Tibial nerve (tissue), 4 donors: ENCODE measurements around the gene FNDC3B.

Source experiments
- EP300 ChIP-seq, 2 donors: sonication (generic); formaldehyde crosslinking; IDR thresholded peaks; one replicate each; pipeline ENCODE4 v1.6.1; 2017; ENCODE audit warnings: antibody characterized with exemption in 2 of 2, mild to moderate bottlenecking in 1 of 2
- POLR2A ChIP-seq, 2 donors: fragments of 450-650 bp; IDR thresholded peaks; one replicate each; pipeline ENCODE4 v1.6.1; 2017; ENCODE audit warnings: antibody characterized with exemption in 2 of 2, mild to moderate bottlenecking in 2 of 2, moderate library complexity in 2 of 2
- TF ChIP-seq, protein P1 (sequence below), 5 experiments: fragments of 200-600 bp in 3 of 5; fragments of 450-650 bp in 2 of 5; sonication (generic) in 3 of 5; IDR thresholded peaks; one replicate each; pipeline ENCODE4 v1.5.1; 2016 to 2019; ENCODE audit warnings: antibody characterized with exemption in 5 of 5, mild to moderate bottlenecking in 3 of 5, moderate library complexity in 2 of 5

DNA sequence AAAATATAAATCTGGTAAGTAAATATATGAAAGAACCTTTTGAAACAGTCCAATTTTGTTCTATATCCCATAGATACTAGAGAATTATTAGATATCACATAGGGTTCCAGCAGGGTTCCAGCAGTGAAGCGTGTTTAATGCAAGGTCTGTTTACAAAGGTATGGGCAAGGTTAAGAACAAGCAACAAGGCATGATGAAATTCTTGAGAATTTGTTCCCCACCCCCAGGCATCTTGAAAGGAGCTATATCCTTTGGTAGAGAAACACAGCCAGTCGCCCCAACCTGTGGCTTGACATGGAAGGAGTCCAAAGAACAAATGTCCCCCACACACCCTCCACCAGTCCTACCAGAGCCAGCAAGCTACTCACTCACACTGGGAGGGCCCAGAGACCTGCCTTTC is 18.6 kb upstream of the FNDC3B start:
- TF ChIP-seq, protein P1, sequence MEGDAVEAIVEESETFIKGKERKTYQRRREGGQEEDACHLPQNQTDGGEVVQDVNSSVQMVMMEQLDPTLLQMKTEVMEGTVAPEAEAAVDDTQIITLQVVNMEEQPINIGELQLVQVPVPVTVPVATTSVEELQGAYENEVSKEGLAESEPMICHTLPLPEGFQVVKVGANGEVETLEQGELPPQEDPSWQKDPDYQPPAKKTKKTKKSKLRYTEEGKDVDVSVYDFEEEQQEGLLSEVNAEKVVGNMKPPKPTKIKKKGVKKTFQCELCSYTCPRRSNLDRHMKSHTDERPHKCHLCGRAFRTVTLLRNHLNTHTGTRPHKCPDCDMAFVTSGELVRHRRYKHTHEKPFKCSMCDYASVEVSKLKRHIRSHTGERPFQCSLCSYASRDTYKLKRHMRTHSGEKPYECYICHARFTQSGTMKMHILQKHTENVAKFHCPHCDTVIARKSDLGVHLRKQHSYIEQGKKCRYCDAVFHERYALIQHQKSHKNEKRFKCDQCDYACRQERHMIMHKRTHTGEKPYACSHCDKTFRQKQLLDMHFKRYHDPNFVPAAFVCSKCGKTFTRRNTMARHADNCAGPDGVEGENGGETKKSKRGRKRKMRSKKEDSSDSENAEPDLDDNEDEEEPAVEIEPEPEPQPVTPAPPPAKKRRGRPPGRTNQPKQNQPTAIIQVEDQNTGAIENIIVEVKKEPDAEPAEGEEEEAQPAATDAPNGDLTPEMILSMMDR (IDR thresholded peaks at IDR 0.05) = no peak
- TF ChIP-seq POLR2A (IDR thresholded peaks at IDR 0.05) (no peak), EP300 (IDR thresholded peaks at IDR 0.05) (no peak)
